Measurements from ENCODE around the gene TTC27.

The TTC27 gene

DNA sequence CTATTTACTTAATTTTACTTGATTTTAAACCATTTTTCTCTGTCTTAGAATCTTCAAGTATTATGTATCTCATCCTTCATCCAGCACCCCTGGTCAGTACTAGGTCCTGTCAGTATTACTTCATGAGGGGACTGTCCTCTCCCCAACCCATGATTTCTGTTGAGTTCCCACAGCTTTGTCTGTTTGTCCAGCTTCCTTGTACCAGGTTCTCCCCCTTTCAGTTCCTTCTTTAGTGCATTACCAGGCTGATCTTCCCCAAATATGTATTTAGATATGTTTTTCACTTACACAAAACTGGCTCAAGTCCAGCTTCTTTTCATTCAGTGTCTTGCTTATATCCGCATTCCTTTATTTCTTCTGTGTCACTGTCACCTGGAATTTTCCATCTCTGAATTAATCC, 13.8 kb upstream of the TTC27 start:
- no peaks in the 10 kb centered on the region for H3K27me3 ChIP-seq
- TF ChIP-seq, protein P1, sequence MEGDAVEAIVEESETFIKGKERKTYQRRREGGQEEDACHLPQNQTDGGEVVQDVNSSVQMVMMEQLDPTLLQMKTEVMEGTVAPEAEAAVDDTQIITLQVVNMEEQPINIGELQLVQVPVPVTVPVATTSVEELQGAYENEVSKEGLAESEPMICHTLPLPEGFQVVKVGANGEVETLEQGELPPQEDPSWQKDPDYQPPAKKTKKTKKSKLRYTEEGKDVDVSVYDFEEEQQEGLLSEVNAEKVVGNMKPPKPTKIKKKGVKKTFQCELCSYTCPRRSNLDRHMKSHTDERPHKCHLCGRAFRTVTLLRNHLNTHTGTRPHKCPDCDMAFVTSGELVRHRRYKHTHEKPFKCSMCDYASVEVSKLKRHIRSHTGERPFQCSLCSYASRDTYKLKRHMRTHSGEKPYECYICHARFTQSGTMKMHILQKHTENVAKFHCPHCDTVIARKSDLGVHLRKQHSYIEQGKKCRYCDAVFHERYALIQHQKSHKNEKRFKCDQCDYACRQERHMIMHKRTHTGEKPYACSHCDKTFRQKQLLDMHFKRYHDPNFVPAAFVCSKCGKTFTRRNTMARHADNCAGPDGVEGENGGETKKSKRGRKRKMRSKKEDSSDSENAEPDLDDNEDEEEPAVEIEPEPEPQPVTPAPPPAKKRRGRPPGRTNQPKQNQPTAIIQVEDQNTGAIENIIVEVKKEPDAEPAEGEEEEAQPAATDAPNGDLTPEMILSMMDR (IDR thresholded peaks at IDR 0.05; ENCODE audit: low read depth, low read length): no peak
- no peaks in the 10 kb centered on the region for H3K9me3 ChIP-seq
- peaks cover 42% of the 10 kb centered on the region for H3K36me3 ChIP-seq
- DNase-seq: no peak
- no peaks in the 10 kb centered on the region for H3K4me1 ChIP-seq
- no peak overlapping the region for H3K4me3 ChIP-seq (ENCODE audit: low read depth, low read length)

DNA sequence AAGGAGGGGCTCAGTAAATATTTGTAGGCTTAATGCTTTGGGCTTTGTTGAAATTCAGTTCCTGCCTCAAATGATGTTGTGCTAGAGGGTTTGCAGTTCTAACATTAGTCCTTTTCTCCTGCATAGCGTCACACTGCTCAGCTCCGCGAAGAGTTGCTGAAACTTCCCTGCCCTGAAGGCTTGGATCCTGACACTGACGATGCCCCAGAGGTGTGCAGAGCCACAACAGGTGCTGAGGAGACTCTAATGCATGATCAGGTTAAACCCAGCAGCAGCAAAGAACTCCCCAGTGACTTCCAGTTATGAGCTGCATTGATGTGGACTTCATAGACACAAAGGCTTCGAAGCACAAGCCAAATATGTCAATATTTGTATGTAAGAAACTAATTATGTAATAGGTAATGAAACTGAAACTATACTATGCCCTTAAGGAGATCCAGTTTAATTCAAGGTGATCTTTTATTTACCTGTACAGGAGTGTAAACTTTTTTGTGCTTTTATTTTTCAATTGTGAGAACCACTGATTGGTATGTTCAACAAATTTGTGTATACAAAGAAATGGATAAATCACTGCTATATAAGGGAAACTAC, 10.2 kb upstream of the TTC27 start:
- TF ChIP-seq, protein P1 (IDR thresholded peaks at IDR 0.05; ENCODE audit: low read depth, low read length): no peak
- Histone ChIP-seq H3K4me3 (ENCODE audit: low read depth, low read length) (no peak overlapping the region), H3K4me1 (no peaks in the 10 kb centered on the region), H3K36me3 (peaks cover 52% of the 10 kb centered on the region), H3K27me3 (no peaks in the 10 kb centered on the region), H3K9me3 (no peaks in the 10 kb centered on the region)
- DNase-seq: no peak

GRCh38 chr2:32622570-32623310, 5.1 kb upstream of the TTC27 start:
- no peaks in the 10 kb centered on the region for H3K9me3 ChIP-seq
- no peak for DNase-seq
- H3K4me3 ChIP-seq (ENCODE audit: low read depth, low read length): no peak overlapping the region
- TF ChIP-seq, protein P1 (IDR thresholded peaks at IDR 0.05; ENCODE audit: low read depth, low read length): no peak
- no peaks in the 10 kb centered on the region for H3K27me3 ChIP-seq
- no peaks in the 10 kb centered on the region for H3K4me1 ChIP-seq
- peaks cover 29% of the 10 kb centered on the region for H3K36me3 ChIP-seq

GRCh38 chr2:32623311-32623706, 4.5 kb upstream of the TTC27 start:
- Histone ChIP-seq H3K36me3 (peaks cover 27% of the 10 kb centered on the region), H3K27me3 (no peaks in the 10 kb centered on the region), H3K4me3 (ENCODE audit: low read depth, low read length) (no peak overlapping the region), H3K4me1 (no peaks in the 10 kb centered on the region), H3K9me3 (no peaks in the 10 kb centered on the region)
- no peak for DNase-seq
- TF ChIP-seq, protein P1 (IDR thresholded peaks at IDR 0.05; ENCODE audit: low read depth, low read length): no peak

- DNase-seq: no peak
- no peak overlapping the region for H3K4me3 ChIP-seq (ENCODE audit: low read depth, low read length)
- H3K36me3 ChIP-seq: peaks cover 15% of the 10 kb centered on the region
- TF ChIP-seq, protein P1 (IDR thresholded peaks at IDR 0.05; ENCODE audit: low read depth, low read length): no peak
- no peaks in the 10 kb centered on the region for H3K9me3 ChIP-seq
- no peaks in the 10 kb centered on the region for H3K27me3 ChIP-seq
- H3K4me1 ChIP-seq: no peaks in the 10 kb centered on the region
Observed at GRCh38 chr2:32624812-32625211, 3.0 kb upstream of the TTC27 start.

- H3K36me3 ChIP-seq: peaks cover 9% of the 10 kb centered on the region
- TF ChIP-seq, protein P1 (IDR thresholded peaks at IDR 0.05; ENCODE audit: low read depth, low read length): no peak
- no peaks in the 10 kb centered on the region for H3K4me1 ChIP-seq
- no peak for DNase-seq
- no peak overlapping the region for H3K4me3 ChIP-seq (ENCODE audit: low read depth, low read length)
- no peaks in the 10 kb centered on the region for H3K9me3 ChIP-seq
- no peaks in the 10 kb centered on the region for H3K27me3 ChIP-seq
Observed at GRCh38 chr2:32626639-32627221, 1.1 kb upstream of the TTC27 start.

Measured in BE2C (cell line).